Embryonic facial prominence (tissue), 1 donor: ENCODE results near the gene SLC25A1.

Source experiments
- DNase-seq: peaks from one replicate; pipeline ENCODE4 v3.0.0-alpha.2; 2016; ENCODE audit errors: extremely low spot score

SLC25A1 gene

GRCh38 chr22:19178657-19179496 lies at the start of gene SLC25A1:
SLC25A1 (minus strand) TSS chr22:19178736; CDS start chr22:19178673, 63 bp downstream.
- DNase-seq: no peak

GRCh38 chr22:19228179-19228578 lies 49.6 kb upstream of the SLC25A1 start:
- no peak for DNase-seq

- no peak for DNase-seq
Measured at GRCh38 chr22:19226428-19226827, 47.9 kb upstream of the SLC25A1 start.

GRCh38 chr22:19225560-19225959 lies 47.0 kb upstream of the SLC25A1 start:
- no peak for DNase-seq

- DNase-seq: no peak
Measured at GRCh38 chr22:19224985-19225384, 46.4 kb upstream of the SLC25A1 start.

GRCh38 chr22:19224557-19224956 lies 46.0 kb upstream of the SLC25A1 start:
- DNase-seq: no peak

- no peak for DNase-seq
Measured at GRCh38 chr22:19223617-19224016, 45.1 kb upstream of the SLC25A1 start.

GRCh38 chr22:19223110-19223509 lies 44.6 kb upstream of the SLC25A1 start:
- no peak for DNase-seq

- no peak for DNase-seq
Measured at GRCh38 chr22:19222242-19223005, 43.9 kb upstream of the SLC25A1 start.

GRCh38 chr22:19220867-19221266 lies 42.3 kb upstream of the SLC25A1 start:
- no peak for DNase-seq

- no peak for DNase-seq
Measured at GRCh38 chr22:19218541-19219233, 40.2 kb upstream of the SLC25A1 start.

GRCh38 chr22:19216579-19216978 lies 38.0 kb upstream of the SLC25A1 start:
- DNase-seq: no peak

GRCh38 chr22:19215360-19215759 lies 36.8 kb upstream of the SLC25A1 start:
- no peak for DNase-seq

- DNase-seq: no peak
Measured at GRCh38 chr22:19214078-19214473, 35.5 kb upstream of the SLC25A1 start.

- DNase-seq: no peak
Measured at GRCh38 chr22:19213442-19214077, 35.0 kb upstream of the SLC25A1 start.

GRCh38 chr22:19213001-19213400 lies 34.5 kb upstream of the SLC25A1 start:
- no peak for DNase-seq

- no peak for DNase-seq
Measured at GRCh38 chr22:19212302-19212870, 33.9 kb upstream of the SLC25A1 start.

GRCh38 chr22:19210188-19210587 lies 31.7 kb upstream of the SLC25A1 start:
- no peak for DNase-seq

- no peak for DNase-seq
Measured at GRCh38 chr22:19208287-19208847, 29.8 kb upstream of the SLC25A1 start.

GRCh38 chr22:19207884-19208283 lies 29.3 kb upstream of the SLC25A1 start:
- DNase-seq: no peak

- no peak for DNase-seq
Measured at GRCh38 chr22:19207401-19207808, 28.9 kb upstream of the SLC25A1 start.
